Hippocampal formation (tissue), 2 donors: ENCODE results near the gene CD8B.

Experiments
- DNase-seq, 2 donors: peaks; one replicate each; lab custom pipeline; 2025; lab: John Stamatoyannopoulos, UW

CD8B gene

GRCh38 chr2:86774862-86775261, 86.8 kb downstream of the CD8B start:
- DNase-seq: no peak

- no peak for DNase-seq
Measured at GRCh38 chr2:86772611-86773010, 89.1 kb downstream of the CD8B start.

- no peak for DNase-seq
Measured at GRCh38 chr2:86770816-86771301, 90.8 kb downstream of the CD8B start.

GRCh38 chr2:86769838-86770237, 91.8 kb downstream of the CD8B start:
- DNase-seq: no peak

- no peak for DNase-seq
Measured at GRCh38 chr2:86768189-86768949, 93.3 kb downstream of the CD8B start.
